GM12864 (cell line): Measurements from ENCODE around the gene TCAP.
A peak's percentile ranks its signal among the peaks of the same experiment; 100 is the strongest.

Experiments
- DNase-seq: peaks from one replicate; pipeline ENCODE4 v3.0.0-alpha.2; 2011; ENCODE audit warnings: low read depth
- H3K4me3 ChIP-seq: 2 replicates; pipeline ENCODE4 v1.5.1; 2011; ENCODE audit warnings: mild to moderate bottlenecking, low read depth, low read length, control low read depth
- TF ChIP-seq, protein P1 (sequence below): IDR thresholded peaks from 2 replicates; pipeline ENCODE4 v1.5.1; 2011; ENCODE audit warnings: low read depth, mild to moderate bottlenecking, moderate library complexity, low read length, control low read depth, inconsistent platforms; ENCODE audit errors: missing control alignments

Gene TCAP

DNA sequence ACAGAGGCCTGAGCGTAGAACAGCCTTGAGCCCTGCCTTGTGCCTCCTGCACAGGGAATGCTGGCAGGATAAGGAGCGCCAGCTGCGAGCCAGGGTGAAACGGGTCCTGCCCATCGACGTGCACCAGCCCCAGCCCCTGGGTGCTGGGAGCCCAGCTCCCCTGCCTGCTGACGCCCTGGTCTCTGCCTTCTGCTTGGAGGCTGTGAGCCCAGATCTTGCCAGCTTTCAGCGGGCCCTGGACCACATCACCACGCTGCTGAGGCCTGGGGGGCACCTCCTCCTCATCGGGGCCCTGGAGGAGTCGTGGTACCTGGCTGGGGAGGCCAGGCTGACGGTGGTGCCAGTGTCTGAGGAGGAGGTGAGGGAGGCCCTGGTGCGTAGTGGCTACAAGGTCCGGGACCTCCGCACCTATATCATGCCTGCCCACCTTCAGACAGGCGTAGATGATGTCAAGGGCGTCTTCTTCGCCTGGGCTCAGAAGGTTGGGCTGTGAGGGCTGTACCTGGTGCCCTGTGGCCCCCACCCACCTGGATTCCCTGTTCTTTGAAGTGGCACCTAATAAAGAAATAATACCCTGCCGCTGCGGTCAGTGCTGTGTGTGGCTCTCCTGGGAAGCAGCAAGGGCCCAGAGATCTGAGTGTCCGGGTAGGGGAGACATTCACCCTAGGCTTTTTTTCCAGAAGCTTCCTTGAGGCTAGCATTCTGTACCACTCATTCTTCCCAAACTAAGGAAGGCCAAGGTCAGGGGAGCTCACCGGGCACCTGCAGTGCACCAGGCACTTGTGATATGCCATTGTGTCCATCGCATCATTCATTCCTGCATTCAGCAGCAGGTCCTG, 5.0 kb downstream of the TCAP start:
- TF ChIP-seq, protein P1, sequence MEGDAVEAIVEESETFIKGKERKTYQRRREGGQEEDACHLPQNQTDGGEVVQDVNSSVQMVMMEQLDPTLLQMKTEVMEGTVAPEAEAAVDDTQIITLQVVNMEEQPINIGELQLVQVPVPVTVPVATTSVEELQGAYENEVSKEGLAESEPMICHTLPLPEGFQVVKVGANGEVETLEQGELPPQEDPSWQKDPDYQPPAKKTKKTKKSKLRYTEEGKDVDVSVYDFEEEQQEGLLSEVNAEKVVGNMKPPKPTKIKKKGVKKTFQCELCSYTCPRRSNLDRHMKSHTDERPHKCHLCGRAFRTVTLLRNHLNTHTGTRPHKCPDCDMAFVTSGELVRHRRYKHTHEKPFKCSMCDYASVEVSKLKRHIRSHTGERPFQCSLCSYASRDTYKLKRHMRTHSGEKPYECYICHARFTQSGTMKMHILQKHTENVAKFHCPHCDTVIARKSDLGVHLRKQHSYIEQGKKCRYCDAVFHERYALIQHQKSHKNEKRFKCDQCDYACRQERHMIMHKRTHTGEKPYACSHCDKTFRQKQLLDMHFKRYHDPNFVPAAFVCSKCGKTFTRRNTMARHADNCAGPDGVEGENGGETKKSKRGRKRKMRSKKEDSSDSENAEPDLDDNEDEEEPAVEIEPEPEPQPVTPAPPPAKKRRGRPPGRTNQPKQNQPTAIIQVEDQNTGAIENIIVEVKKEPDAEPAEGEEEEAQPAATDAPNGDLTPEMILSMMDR, result no peak
- DNase-seq, result no peak
- H3K4me3 ChIP-seq, result no peak overlapping the region

DNA sequence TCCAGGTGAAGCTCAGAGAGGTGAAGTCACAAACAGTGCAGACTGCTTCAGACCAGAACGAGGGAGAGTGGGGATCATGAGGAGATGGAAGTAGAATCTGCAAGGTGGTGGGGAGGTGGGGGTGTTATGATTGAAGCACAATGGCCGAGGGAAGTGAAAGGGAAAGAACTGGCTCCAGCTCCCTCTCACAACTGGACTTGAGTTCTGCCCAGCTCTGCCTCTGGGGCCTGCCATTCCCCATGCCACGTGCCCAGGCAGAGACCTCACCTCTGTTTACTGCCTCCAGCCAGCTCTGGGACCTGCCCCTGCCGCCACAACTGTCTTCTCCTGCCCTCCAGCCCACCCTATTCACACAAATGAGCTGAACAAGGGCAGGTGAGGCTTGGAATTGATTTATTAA, 5.6 kb downstream of the TCAP start:
- TF ChIP-seq, protein P1, result no peak
- H3K4me3 ChIP-seq, result no peak overlapping the region
- no peak for DNase-seq

DNA sequence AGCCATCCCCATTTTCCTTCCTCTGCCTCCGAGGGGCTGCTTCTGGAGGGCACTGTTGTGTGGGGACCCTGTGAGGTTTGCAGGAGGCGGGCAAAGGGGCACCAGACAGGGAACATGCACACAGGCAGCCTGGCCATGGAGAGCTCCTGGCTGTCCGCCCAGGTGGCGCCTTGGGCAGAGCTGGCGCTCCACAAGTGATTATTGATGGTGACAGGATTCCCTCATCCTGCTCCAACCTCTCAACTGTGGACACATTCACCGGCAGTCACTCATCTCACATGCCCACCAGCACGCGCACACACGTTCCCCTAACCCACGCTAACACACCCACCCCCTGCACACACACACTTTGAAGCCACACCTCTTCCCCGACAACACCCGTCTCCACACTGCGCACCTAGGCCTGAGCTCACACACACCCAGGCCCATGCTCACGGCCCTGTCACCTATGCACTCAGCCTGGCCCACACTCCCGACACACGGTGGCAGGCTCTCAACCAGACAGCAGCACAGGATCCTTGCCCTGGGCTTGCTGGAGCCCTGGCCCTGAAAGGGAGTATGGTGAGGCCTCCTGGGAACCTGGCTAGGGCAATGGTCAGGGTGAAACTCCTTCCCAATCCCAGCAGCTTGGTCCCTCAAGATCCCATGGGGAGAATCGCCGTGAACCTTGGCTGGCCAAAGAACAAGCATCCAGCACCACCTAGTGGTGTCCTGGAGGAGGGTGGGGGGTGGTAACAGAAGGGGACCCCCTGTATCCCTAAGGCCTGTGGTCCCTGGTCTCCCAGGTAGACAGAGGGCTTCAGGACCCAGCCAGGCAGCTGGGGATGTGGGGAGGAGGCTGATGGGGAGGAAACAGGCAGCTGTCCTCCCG, 6.7 kb downstream of the TCAP start:
- no peak overlapping the region for H3K4me3 ChIP-seq
- DNase-seq, result no peak
- TF ChIP-seq, protein P1, result peak; percentile 55

DNA sequence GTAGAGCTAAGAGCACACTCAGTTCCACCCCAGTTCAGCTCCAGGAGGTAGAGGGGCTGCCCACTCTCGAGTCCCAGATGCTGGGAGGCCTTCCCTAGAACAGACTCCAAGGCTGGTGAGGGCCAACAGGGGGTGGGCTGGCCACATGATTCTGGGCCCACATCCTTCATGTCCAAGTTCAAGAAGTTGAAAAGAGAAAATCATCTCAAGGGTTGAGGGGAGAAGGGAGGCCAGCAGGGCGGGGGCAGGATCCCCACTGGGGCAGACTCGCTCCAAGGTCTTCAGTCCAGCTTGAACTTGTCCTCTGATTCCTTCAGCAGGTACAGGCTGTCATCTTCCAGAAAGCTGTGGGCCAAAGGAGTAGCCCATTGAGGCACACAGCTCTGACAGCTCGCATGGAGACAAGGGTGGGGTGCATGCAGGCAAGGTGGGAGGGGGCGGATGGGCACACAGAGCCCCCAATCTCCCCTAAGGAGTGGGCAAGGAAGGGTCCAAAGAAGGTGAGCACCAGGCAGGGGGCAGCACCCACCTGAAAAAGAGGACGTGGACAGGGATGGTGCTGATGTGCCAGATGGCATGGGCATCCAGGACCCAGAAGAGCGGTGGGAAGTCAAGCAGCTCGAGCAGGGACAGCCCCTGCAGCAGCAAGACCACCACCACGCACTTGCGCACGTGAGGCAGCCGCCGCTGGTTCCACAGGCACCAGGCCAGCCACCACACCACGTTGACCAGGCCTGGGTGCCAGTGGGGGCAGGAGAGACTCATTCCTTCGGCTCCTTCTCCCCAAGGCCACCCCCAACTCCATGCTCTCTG, 7.6 kb downstream of the TCAP start:
- DNase-seq, result no peak
- TF ChIP-seq, protein P1, result no peak
- H3K4me3 ChIP-seq, result no peak overlapping the region

DNA sequence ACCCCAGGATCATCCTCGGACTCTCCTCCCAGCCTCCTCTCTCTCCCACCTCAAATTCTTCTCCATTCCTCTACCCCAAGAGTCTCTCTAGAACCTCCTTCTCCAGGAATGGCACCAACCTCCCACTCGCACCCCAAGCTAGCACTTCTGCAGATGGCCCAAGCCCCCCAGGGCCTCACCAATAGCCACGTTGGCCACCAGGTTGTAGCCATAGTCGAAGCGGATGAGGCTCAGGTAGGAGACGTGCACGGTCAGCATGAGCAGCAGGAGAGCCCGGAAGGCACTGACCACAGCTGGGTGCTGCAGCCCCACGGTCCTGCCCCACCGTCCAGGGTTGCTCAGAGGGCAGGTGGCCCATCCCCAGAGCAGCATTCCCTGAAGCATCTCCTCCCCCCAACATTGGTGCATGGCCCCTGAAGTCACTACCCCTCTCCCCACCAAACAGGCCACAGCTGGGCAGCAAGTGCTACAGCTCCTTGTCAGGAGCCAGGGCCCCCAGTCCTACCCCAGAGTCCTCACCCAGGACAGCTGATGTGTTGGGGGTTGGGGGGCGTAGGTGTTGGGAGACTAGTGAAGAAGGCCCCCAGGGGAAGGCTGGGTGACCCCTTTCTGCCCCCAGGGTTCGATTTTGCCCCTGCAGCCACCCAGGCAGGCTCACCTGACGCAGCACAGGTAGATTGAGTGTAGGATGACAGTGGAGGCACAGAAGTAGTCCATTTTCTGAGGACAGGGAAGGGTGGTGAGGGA, 8.4 kb downstream of the TCAP start:
- no peak for DNase-seq
- H3K4me3 ChIP-seq, result no peak overlapping the region
- TF ChIP-seq, protein P1, result no peak

DNA sequence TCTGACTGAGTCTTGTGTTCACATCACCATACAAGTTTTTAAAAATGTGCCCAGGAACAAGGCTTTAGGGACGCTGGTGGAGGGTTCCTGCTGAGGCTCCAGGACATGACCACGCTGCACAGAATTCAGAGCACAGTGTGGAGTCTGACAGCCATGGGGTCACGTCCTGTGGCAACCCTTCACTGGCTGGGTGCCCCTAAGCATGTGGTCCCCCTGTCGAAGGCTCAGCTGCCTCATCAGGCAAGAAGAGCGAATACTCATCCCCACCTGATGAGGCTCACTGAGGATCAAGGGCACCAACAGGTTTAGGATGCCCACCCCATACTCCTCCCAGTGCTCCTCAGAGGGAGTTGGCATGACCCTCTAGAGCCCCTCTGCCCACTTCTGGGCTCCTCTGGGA, 9.0 kb downstream of the TCAP start:
- H3K4me3 ChIP-seq, result no peak overlapping the region
- TF ChIP-seq, protein P1, result no peak

More for the DNA sequence above, 9.0 kb downstream of the TCAP start:
- no peak for DNase-seq
